IMR-90 (cell line): ENCODE measurements around the gene MON1A. TPM values are rescaled to one million over a fixed set of nuclear protein-coding genes. Genes with fewer than 3 reads are reported as not detected.

Source experiments
- ATAC-seq: fragments of 200-7000 bp; cut with Tn5 transposase; 2 replicates; pipeline ENCODE4 v1.9.1; 2020; ENCODE audit warnings: low read depth, mild to moderate bottlenecking, moderate library complexity
- Bru-seq: library from RNA; stranded (reverse); fragments of 400-500 nt; gene quantifications from one replicate; lab custom pipeline; 2021; lab: Mats Ljungman, UMichigan
- BruChase-seq, 2 experiments: library from RNA; stranded (reverse); fragments of 400-500 nt; gene quantifications; one replicate each; lab custom pipeline; 2021; lab: Mats Ljungman, UMichigan
- BruUV-seq: library from RNA; stranded (reverse); fragments of 400-500 nt; replicated peaks from 2 replicates; lab custom pipeline; 2021; lab: Mats Ljungman, UMichigan
- CTCF ChIA-PET: fragments of 300-600 bp; formaldehyde crosslinking; extraction: SDS; loops from one replicate; lab custom pipeline; 2021; ENCODE audit warnings: antibody characterized with exemption; lab: Yijun Ruan, JAX
- POLR2A ChIA-PET: fragments of 300-600 bp; sonication (Branson Sonifier 250); formaldehyde crosslinking; loops from one replicate; lab custom pipeline; 2022; ENCODE audit warnings: antibody characterized with exemption; ENCODE audit not compliant: unreplicated experiment; lab: Charles Lee
- DNase-seq: peaks from one replicate; pipeline ENCODE4 v3.0.0; 2013
- H2AFZ ChIP-seq: replicated peaks from 2 replicates; pipeline ENCODE3; 2013; ENCODE audit warnings: low read length, mild to moderate bottlenecking; ENCODE audit not compliant: poor library complexity
- H2AK5ac ChIP-seq: 2 replicates; pipeline ENCODE4 v1.6.1; 2013; ENCODE audit warnings: low read depth, low read length, inconsistent platforms
- H2AK9ac ChIP-seq: replicated peaks from 2 replicates; pipeline ENCODE3; 2013; ENCODE audit warnings: mild to moderate bottlenecking, low read depth, low read length, moderate library complexity; ENCODE audit not compliant: poor library complexity
- H2BK120ac ChIP-seq: 2 replicates; pipeline ENCODE4 v1.6.1; 2013; ENCODE audit warnings: low read depth, low read length, inconsistent platforms
- H2BK15ac ChIP-seq: 3 replicates; pipeline ENCODE4 v1.6.1; 2013; ENCODE audit warnings: low read depth, low read length, inconsistent platforms
- H2BK20ac ChIP-seq: 2 replicates; pipeline ENCODE4 v1.6.1; 2013; ENCODE audit warnings: low read depth, mild to moderate bottlenecking, inconsistent platforms, low read length, moderate library complexity
- H2BK5ac ChIP-seq: 2 replicates; pipeline ENCODE4 v1.6.1; 2013; ENCODE audit warnings: mild to moderate bottlenecking, low read depth, low read length, inconsistent platforms; ENCODE audit not compliant: poor library complexity, severe bottlenecking
- H3K14ac ChIP-seq: replicated peaks from 2 replicates; pipeline ENCODE4 v1.6.1; 2013; ENCODE audit warnings: low read depth, low read length, inconsistent platforms
- H3K18ac ChIP-seq: 2 replicates; pipeline ENCODE4 v1.6.1; 2013; ENCODE audit warnings: low read depth, low read length, control low read depth
- H3K23ac ChIP-seq: 2 replicates; pipeline ENCODE4 v1.6.1; 2013; ENCODE audit warnings: low read depth, low read length, inconsistent platforms
- H3K27ac ChIP-seq: 2 replicates; pipeline ENCODE4 v1.5.1; 2013; ENCODE audit warnings: mild to moderate bottlenecking, control low read depth, low read length; ENCODE audit not compliant: insufficient read depth
- H3K27me3 ChIP-seq: 2 replicates; pipeline ENCODE4 v1.6.1; 2013; ENCODE audit warnings: low read length; ENCODE audit not compliant: control insufficient read depth, insufficient read depth
- H3K36me3 ChIP-seq: 2 replicates; pipeline ENCODE4 v1.6.1; 2013; ENCODE audit warnings: low read length, mixed read lengths; ENCODE audit not compliant: control insufficient read depth, insufficient read depth
- H3K4ac ChIP-seq: 2 replicates; pipeline ENCODE4 v1.6.1; 2013; ENCODE audit warnings: low read depth, low read length, inconsistent platforms
- H3K4me1 ChIP-seq: 2 replicates; pipeline ENCODE4 v1.6.1; 2013; ENCODE audit warnings: low read length, mixed read lengths; ENCODE audit not compliant: control insufficient read depth, insufficient read depth
- H3K4me2 ChIP-seq: 2 replicates; pipeline ENCODE4 v1.6.1; 2013; ENCODE audit warnings: low read depth, mild to moderate bottlenecking, control low read depth, low read length, moderate library complexity
- H3K4me3 ChIP-seq: 2 replicates; pipeline ENCODE4 v1.5.1; 2013; ENCODE audit warnings: low read depth, mild to moderate bottlenecking, control low read depth, low read length, moderate library complexity; ENCODE audit not compliant: insufficient read depth
- H3K56ac ChIP-seq: 2 replicates; pipeline ENCODE4 v1.6.1; 2013; ENCODE audit warnings: low read length, inconsistent platforms; ENCODE audit not compliant: insufficient read depth; ENCODE audit errors: extremely low read depth
- H3K79me1 ChIP-seq, 2 experiments: 2 replicates each; pipeline ENCODE4 v1.6.1; 2013; ENCODE audit warnings: low read length in 2 of 2, inconsistent platforms in 1 of 2, low read depth in 1 of 2
- H3K9ac ChIP-seq: 2 replicates; pipeline ENCODE4 v1.6.1; 2013; ENCODE audit warnings: low read depth, low read length, control low read depth
- H3K9me1 ChIP-seq: 2 replicates; pipeline ENCODE4 v1.6.1; 2013; ENCODE audit warnings: low read length, inconsistent platforms; ENCODE audit not compliant: insufficient read depth
- H3K9me3 ChIP-seq: 2 replicates; pipeline ENCODE4 v1.6.1; 2013; ENCODE audit warnings: low read length; ENCODE audit not compliant: control insufficient read depth, insufficient read depth
- H4K20me1 ChIP-seq: 2 replicates; pipeline ENCODE4 v1.6.1; 2013; ENCODE audit warnings: low read length, inconsistent platforms; ENCODE audit not compliant: insufficient read depth
- H4K5ac ChIP-seq: 2 replicates; pipeline ENCODE4 v1.6.1; 2013; ENCODE audit warnings: mild to moderate bottlenecking, low read depth, low read length, control low read depth
- H4K8ac ChIP-seq, 2 experiments: 2 replicates each; pipeline ENCODE4 v1.6.1; 2013; ENCODE audit warnings: low read depth in 2 of 2, low read length in 2 of 2, control low read depth in 1 of 2, inconsistent platforms in 1 of 2
- H4K91ac ChIP-seq: 2 replicates; pipeline ENCODE4 v1.6.1; 2013; ENCODE audit warnings: low read depth, low read length, inconsistent platforms; ENCODE audit not compliant: insufficient read depth
- BHLHE40 ChIP-seq: fragments of 150-350 bp; IDR thresholded peaks from 2 replicates; pipeline ENCODE4 v1.6.1; 2016; ENCODE audit warnings: mild to moderate bottlenecking, low read depth, low read length
- MAZ ChIP-seq: IDR thresholded peaks from 2 replicates; pipeline ENCODE4 v1.6.1; 2012; ENCODE audit warnings: low read depth, mild to moderate bottlenecking, low read length, improper control_type of control experiment, moderate library complexity, borderline replicate concordance
- MXI1 ChIP-seq: IDR thresholded peaks from 2 replicates; pipeline ENCODE4 v1.6.1; 2012; ENCODE audit warnings: low read depth, mild to moderate bottlenecking, low read length, moderate library complexity, borderline replicate concordance
- POLR2A ChIP-seq: IDR thresholded peaks from 2 replicates; pipeline ENCODE4 v1.6.1; 2012; ENCODE audit warnings: mild to moderate bottlenecking, low read depth, low read length
- RAD21 ChIP-seq: IDR thresholded peaks from 2 replicates; pipeline ENCODE4 v1.6.1; 2012; ENCODE audit warnings: low read length, improper control_type of control experiment
- RCOR1 ChIP-seq: IDR thresholded peaks from 2 replicates; pipeline ENCODE4 v1.6.1; 2012; ENCODE audit warnings: mild to moderate bottlenecking, low read length, improper control_type of control experiment; ENCODE audit not compliant: insufficient replicate concordance
- RFX5 ChIP-seq: IDR thresholded peaks from 2 replicates; pipeline ENCODE4 v1.8.0; 2012; ENCODE audit warnings: low read depth, mild to moderate bottlenecking, low read length, moderate library complexity
- SMC3 ChIP-seq: fragments of 150-350 bp; IDR thresholded peaks from 2 replicates; pipeline ENCODE4 v1.6.1; 2016; ENCODE audit warnings: low read depth, mild to moderate bottlenecking, antibody characterized with exemption, low read length, moderate library complexity
- WGBS, 2 experiments: methylation state at CpG; one replicate each; pipeline versions ENCODE4 v1.1.5 to v1.1.7; 2013; ENCODE audit warnings: missing lambda C conversion rate in 2 of 2; ENCODE audit not compliant: insufficient read length in 1 of 2; ENCODE audit errors: extremely low coverage in 2 of 2; 5-methylcytosine and 5-hydroxymethylcytosine counted together
- dilution Hi-C: fragments of 300-500 bp; cut with HindIII; formaldehyde crosslinking; loops from one replicate; pipeline ENCODE4 v1.14.3; 2018; ENCODE audit warnings: low sequenced_read_pairs; ENCODE audit not compliant: unreplicated experiment
- in situ Hi-C: fragments of 300-500 bp; cut with MboI; formaldehyde crosslinking; loops from 3 replicates; pipeline ENCODE4 v1.14.3; 2019; ENCODE audit warnings: low sequenced_read_pairs, inconsistent platforms, mixed read lengths
- intact Hi-C: fragments of 100-400 bp; cut with micrococcal nuclease; formaldehyde crosslinking; loops from 2 replicates; pipeline ENCODE4 v1.10.0; 2022
- long read RNA-seq: library from polyadenylated mRNA; unstranded; transcript quantifications from one replicate; pipeline ENCODE4 v2.0.0, GENCODE V29; 2021; ENCODE audit not compliant: unreplicated experiment
- polyA plus RNA-seq, 3 experiments: library from polyadenylated mRNA; depleted of rRNA; stranded (reverse); fragments of >200 nt; gene quantifications; 2 replicates each; pipeline ENCODE4 v1.2.3, GENCODE V29; 2012; ENCODE audit warnings: low replicate concordance in 1 of 3
- total RNA-seq: library from RNA; depleted of rRNA; stranded (reverse); fragments of >200 nt; gene quantifications from 2 replicates; pipeline ENCODE4 v1.2.3, GENCODE V29; 2012; rRNA removed
- TF ChIP-seq, protein P1 (sequence below): fragments of 150-350 bp; IDR thresholded peaks from 2 replicates; pipeline ENCODE4 v1.6.1; 2017; ENCODE audit warnings: mild to moderate bottlenecking, antibody characterized with exemption, low read length, low read depth
- TF ChIP-seq, protein P2 (sequence below): fragments of 150-350 bp; IDR thresholded peaks from 2 replicates; pipeline ENCODE4 v1.6.1; 2016; ENCODE audit warnings: low read depth, mild to moderate bottlenecking, low read length, moderate library complexity, borderline replicate concordance

The MON1A gene, protein sequence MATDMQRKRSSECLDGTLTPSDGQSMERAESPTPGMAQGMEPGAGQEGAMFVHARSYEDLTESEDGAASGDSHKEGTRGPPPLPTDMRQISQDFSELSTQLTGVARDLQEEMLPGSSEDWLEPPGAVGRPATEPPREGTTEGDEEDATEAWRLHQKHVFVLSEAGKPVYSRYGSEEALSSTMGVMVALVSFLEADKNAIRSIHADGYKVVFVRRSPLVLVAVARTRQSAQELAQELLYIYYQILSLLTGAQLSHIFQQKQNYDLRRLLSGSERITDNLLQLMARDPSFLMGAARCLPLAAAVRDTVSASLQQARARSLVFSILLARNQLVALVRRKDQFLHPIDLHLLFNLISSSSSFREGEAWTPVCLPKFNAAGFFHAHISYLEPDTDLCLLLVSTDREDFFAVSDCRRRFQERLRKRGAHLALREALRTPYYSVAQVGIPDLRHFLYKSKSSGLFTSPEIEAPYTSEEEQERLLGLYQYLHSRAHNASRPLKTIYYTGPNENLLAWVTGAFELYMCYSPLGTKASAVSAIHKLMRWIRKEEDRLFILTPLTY
- total RNA-seq (6.9 and 8.2 TPM in 2 replicates), polyA plus RNA-seq (2012; rRNA removed) (13.5 and 18.1 TPM in 2 replicates), Bru-seq, nascent RNA (percentile 44 among the genes with signal in this experiment), BruChase-seq, experiment 1, labeled RNA remaining after a 6-hour chase (percentile 51 among the genes with signal in this experiment), BruChase-seq, experiment 2, labeled RNA remaining after a 2-hour chase (percentile 41 among the genes with signal in this experiment)
- 10.1 and 19.6 TPM in 2 replicates for polyA plus RNA-seq (2012; cell fraction: cytosol; rRNA removed)
- polyA plus RNA-seq (2012; cell fraction: nucleus; rRNA removed; ENCODE audit: low replicate concordance), result 11.1 and 25.3 TPM in 2 replicates
- long read RNA-seq, transcript MON1A-201 (6 exons, 2,370 nt), result major isoform, 12 of 19 reads
- long read RNA-seq, partial matches to known transcripts, result 0 of 19 reads
- long read RNA-seq, other reads (novel, unspliced or antisense), result 5 of 19 reads

DNA sequence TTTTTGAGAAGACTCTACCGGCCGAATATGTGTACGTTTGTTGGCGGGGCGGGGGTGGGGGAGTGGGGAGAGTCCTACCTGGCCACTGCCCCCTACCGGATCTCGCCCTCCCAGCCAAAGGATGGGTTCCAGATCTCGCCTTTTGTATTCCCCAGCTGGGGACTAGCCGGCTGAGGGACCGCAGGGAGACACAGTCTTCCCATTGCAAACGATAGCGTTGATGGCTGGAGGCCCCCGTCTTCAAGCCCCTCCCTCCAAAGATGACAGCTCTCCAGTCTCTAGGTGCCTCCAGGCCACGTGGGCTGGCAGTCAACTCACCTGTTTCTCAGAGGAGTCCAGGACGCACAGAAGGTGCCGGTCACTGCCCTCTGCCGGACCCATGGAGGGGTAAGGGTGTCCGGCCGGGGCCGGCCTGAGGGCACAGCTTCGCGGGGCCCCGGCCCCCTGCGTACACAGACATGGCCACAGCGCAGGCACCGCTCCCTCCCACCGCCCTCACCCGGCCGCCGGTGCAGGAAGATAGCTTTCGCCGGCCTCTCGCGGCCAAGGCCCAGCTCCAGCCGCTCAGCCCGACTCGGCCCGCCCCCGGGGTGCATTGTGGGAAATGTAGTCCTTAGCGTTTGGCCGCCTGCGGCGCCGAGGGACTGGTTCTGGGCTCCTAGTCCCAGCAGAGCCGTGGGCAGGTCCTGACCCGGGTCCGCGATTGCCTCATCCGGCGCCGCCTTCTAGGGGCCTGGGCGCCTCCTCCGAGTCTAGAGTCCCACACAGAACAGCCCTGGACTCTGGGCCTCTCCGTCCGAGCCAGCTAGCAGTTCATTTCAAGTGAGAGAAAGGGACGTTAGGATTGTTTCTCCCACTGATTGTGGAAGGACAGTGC lies at the start of gene MON1A:
TSS of gene MON1A (minus strand) at position 521 of the 877 bp plus-strand sequence. CDS start 16,465 bp downstream, outside the sequence.
- peak within 1 kb of the TSS; percentile 22; the same call in 1 of the 2 replicates for H2BK20ac ChIP-seq
- no TSS peak for BruUV-seq
- peak within 1 kb of the TSS; percentile 73 for H3K9ac ChIP-seq
- in situ Hi-C loops, result no loop called here
- H3K23ac ChIP-seq, result peak within 1 kb of the TSS; percentile 79; the same call in 1 of the 2 replicates
- H3K14ac ChIP-seq, result peak within 1 kb of the TSS; percentile 95
- ChIA-PET CTCF (interaction anchor here (0.5 to 1.2 kb wide), 4 partner anchors 9 to 28 kb away, joined by 3 to 9 read pairs (median 4); no protein-coding TSS in a partner anchor), POLR2A (interaction anchor here (0.6 to 0.8 kb wide), 3 partner anchors 11 to 207 kb away, joined by 3 to 12 read pairs (median 4); partner anchors contain the start of gene RBM6)
- no peaks in the 10 kb centered on the region for H3K36me3 ChIP-seq
- H4K20me1 ChIP-seq, result no peaks in the 10 kb centered on the region
- dilution Hi-C loops, result no loop called here
- peak within 1 kb of the TSS; percentile 91 for H2BK120ac ChIP-seq
- H3K9me3 ChIP-seq, result no peaks in the 10 kb centered on the region
- H2AFZ ChIP-seq, result peak within 1 kb of the TSS; percentile 100
- no peaks in the 10 kb centered on the region for H3K27me3 ChIP-seq
- peak within 1 kb of the TSS; percentile 55 for H3K27ac ChIP-seq
- peak within 1 kb of the TSS; percentile 51 for H2BK5ac ChIP-seq
- H2BK15ac ChIP-seq, result peak within 1 kb of the TSS; percentile 63; the same call in 1 of the 3 replicates
- H3K4me3 ChIP-seq, result peak within 1 kb of the TSS; percentile 68
- H4K91ac ChIP-seq, result peak within 1 kb of the TSS; percentile 97
- peak within 1 kb of the TSS; percentile 95 for H2AK9ac ChIP-seq
- H2AK5ac ChIP-seq, result peak within 1 kb of the TSS; percentile 95
- H3K4ac ChIP-seq, result peak within 1 kb of the TSS; percentile 94
- peak within 1 kb of the TSS; percentile 96 for H4K5ac ChIP-seq
- peaks cover 5% of the 10 kb centered on the region; the same call in 1 of the 2 replicates for H3K9me1 ChIP-seq
- peak within 1 kb of the TSS; percentile 93 to 95 for H4K8ac ChIP-seq
- H3K4me1 ChIP-seq, result peaks cover 6% of the 10 kb centered on the region
- DNase-seq (peak; percentile 82), ATAC-seq (peak; percentile 97)
- 6% methylated on average over 4 of the region's 56 CpGs; no CpG with 5 or more reads in 1 of the 2 experiments for WGBS, 2 experiments
- peak within 1 kb of the TSS; percentile 80 for H3K56ac ChIP-seq
- H3K18ac ChIP-seq, result peak within 1 kb of the TSS; percentile 65
- peaks cover 16 to 28% of the 10 kb centered on the region in 2 experiments for H3K79me1 ChIP-seq
- H3K4me2 ChIP-seq, result peak within 1 kb of the TSS; percentile 85
- intact Hi-C loops, result no loop called here
- TF ChIP-seq SMC3 (no peak), RFX5 (no peak), POLR2A (no peak), RCOR1 (no peak), MXI1 (peak; percentile 96), BHLHE40 (no peak), RAD21 (peak; percentile 24; the same call in 1 of the 2 replicates), MAZ (peak; percentile 79; the same call in 1 of the 2 replicates)
- TF ChIP-seq, protein P1, sequence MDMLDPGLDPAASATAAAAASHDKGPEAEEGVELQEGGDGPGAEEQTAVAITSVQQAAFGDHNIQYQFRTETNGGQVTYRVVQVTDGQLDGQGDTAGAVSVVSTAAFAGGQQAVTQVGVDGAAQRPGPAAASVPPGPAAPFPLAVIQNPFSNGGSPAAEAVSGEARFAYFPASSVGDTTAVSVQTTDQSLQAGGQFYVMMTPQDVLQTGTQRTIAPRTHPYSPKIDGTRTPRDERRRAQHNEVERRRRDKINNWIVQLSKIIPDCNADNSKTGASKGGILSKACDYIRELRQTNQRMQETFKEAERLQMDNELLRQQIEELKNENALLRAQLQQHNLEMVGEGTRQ, result peak; percentile 74
- TF ChIP-seq, protein P2, sequence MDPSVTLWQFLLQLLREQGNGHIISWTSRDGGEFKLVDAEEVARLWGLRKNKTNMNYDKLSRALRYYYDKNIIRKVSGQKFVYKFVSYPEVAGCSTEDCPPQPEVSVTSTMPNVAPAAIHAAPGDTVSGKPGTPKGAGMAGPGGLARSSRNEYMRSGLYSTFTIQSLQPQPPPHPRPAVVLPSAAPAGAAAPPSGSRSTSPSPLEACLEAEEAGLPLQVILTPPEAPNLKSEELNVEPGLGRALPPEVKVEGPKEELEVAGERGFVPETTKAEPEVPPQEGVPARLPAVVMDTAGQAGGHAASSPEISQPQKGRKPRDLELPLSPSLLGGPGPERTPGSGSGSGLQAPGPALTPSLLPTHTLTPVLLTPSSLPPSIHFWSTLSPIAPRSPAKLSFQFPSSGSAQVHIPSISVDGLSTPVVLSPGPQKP, result no peak
